AG09319 (cell line): Measurements from ENCODE around the gene TUNAR.

ENCODE experiments used
- DNase-seq: peaks from one replicate; pipeline ENCODE4 v3.0.0-alpha.2; 2010; ENCODE audit warnings: low read depth; ENCODE audit errors: extremely low read depth
- CTCF ChIP-seq: IDR thresholded peaks from 2 replicates; pipeline ENCODE4 v1.5.1; 2011; ENCODE audit warnings: low read depth, mild to moderate bottlenecking, inconsistent platforms, low read length, moderate library complexity

TUNAR gene

DNA sequence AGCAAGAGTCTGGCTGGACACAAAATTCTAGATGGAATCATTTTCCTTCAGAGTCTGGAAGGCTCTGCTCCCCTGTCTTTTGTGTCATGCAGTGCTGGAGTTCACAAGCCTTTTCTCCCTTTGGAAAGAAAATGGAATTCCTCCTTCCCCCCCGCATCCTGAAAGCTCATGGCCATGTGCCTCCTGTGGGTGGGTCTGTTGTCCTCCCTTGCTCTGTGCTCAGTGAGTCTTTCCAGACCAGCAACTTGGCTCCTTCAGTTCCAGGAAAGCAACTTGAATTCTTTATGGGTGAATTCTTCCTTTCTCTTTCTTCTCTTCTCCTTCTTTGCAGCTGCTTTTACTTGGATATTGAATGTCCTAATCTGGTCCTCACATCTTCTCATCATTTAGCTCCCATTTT is 70.2 kb downstream of the TUNAR start:
- DNase-seq, result no peak
- TF ChIP-seq CTCF, result no peak

- no peak for TF ChIP-seq CTCF
Observed at GRCh38 chr14:95948558-95948981, 71.9 kb downstream of the TUNAR start.

DNA sequence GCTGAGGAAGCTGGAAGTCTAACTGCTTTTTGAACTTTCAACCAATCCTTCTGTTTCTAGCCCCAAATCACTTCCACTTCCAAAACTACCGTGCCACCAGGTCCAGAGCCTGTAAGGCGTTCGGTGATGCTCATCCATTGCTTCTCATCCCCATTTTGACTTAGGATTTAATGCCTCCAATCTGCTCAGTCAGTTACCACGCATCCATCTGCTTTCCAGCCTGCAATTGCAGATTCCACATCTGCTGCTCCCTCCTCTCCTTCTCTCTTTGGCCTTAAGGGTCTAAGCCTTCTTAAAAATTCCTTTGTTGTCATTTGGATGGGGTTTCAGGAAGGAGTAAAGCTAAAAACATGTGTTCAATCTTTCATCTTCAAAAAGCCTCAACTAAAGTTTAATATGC is 74.7 kb downstream of the TUNAR start:
- DNase-seq, result no peak
- no peak for TF ChIP-seq CTCF

More at GRCh38 chr14:95948558-95948981, 71.9 kb downstream of the TUNAR start:
- no peak for DNase-seq

DNA sequence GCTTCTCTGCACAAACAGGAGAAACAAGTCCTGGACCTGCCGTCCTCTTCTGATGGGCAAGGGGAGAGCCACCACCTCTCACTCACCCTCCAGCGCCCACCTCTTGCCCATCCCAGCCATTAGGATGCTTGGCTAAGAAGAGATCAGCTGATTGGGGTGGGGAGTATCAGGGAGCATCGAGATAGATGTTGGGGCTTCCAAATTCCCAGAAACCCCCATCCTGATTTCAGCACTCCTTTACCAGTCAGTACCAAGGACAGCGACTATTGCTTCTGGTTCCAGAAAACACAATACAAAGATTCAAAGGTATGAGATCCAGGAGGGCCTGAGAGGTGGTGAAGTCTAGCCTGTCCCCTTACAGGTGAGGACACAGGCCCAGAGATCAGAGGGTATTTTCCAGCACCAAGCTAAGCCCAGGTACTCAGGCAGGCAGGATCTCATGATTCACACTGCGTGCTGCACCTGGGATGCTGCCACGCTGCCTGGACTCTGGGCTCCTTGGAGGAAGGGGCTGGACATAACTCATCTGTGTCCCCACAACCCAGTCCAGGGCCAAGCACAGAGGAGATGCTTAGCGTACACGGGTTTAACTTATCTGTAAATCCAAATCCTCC is 76.6 kb downstream of the TUNAR start:
- TF ChIP-seq CTCF, result no peak
- DNase-seq, result no peak

DNA sequence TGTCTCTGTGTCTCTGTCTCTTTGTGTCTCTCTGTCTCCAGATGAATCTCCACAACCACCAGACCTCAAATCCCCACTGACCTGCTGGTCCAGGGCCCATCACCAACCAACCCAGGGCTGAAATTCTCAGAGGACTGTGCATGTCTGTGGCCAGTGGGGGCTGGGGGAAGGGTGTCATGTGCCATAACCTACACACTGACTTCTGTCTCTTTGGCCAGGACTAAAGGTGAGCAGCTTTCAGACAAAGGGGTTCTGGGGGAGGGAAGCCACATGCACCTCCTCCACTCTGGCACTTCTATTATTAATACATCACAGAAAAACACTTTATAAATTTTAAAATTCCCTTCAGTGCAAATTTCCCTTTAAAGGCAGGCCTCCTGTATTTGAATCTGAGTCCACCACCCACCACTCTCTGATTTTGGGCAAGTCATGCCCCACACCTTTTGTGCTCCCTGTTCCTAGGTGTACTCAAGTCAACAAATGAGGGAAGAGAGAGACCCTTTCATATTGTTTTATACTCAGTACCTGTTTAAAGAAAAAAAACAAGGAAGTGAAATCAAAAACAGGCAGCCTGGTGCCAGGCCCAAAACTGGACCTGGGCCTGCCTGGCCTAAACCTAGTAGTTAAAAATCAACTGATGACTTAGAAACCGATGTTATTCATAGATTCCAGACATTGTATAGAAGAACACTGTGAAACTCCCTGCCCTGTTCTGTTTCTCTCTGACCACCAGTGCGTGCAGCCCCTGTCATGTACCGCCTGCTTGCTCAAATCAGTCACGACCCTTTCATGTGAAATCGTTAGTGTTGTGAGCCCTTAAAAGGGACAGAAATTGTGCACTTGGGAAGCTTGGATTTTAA is 80.2 kb downstream of the TUNAR start:
- no peak for DNase-seq
- TF ChIP-seq CTCF, result no peak

GRCh38 chr14:95958105-95958504 is 81.5 kb downstream of the TUNAR start:
- no peak for TF ChIP-seq CTCF
- DNase-seq, result no peak

GRCh38 chr14:95959317-95959716 is 82.7 kb downstream of the TUNAR start:
- DNase-seq, result no peak
- no peak for TF ChIP-seq CTCF
